GM10248 (cell line): ENCODE data around the gene KDM4E.
"Not testable (repeated sequence)": the region's sequence is repeated elsewhere in the genome, so short reads cannot be mapped to it uniquely, and the experiment has no call there.

Experiments used
- CTCF ChIA-PET: fragments of 300-600 bp; sonication (Branson Sonifier 250); formaldehyde crosslinking; extraction: SDS; loops from one replicate; lab custom pipeline; 2021; ENCODE audit warnings: antibody characterized with exemption; lab: Yijun Ruan, JAX
- POLR2A ChIA-PET: fragments of 350-650 bp; sonication (Branson Sonifier 250); formaldehyde crosslinking; extraction: SDS; loops from one replicate; lab custom pipeline; 2020; ENCODE audit warnings: antibody characterized with exemption; lab: Yijun Ruan, JAX
- DNase-seq: peaks from one replicate; pipeline ENCODE4 v3.0.0; 2012; ENCODE audit errors: extremely low spot score
- TF ChIP-seq, protein P1 (sequence below): IDR thresholded peaks from 2 replicates; pipeline ENCODE4 v1.5.1; 2012; ENCODE audit warnings: mild to moderate bottlenecking, low read depth; ENCODE audit errors: extremely low read depth, missing control alignments, control extremely low read depth

KDM4E gene

DNA sequence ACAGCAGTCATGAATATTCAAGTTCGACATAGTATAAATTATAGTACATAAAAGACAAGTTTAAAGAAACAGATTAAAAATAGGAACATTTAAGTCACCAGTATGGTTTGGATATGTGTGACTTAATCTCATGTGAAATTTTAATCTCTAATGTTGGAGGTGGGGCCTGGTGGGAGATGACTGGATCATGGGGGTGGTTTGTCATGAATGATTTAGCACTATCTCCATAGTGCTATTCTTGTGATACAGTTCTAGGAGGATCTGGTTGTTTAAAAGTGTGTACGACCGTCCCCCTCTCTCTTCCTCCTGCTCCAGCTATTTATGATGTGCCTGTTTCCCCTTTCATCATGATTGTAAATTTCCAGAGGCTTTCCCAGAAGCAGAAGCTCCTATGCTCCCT, 3.3 kb downstream of the KDM4E start:
- no peak for DNase-seq
- TF ChIP-seq, protein P1, sequence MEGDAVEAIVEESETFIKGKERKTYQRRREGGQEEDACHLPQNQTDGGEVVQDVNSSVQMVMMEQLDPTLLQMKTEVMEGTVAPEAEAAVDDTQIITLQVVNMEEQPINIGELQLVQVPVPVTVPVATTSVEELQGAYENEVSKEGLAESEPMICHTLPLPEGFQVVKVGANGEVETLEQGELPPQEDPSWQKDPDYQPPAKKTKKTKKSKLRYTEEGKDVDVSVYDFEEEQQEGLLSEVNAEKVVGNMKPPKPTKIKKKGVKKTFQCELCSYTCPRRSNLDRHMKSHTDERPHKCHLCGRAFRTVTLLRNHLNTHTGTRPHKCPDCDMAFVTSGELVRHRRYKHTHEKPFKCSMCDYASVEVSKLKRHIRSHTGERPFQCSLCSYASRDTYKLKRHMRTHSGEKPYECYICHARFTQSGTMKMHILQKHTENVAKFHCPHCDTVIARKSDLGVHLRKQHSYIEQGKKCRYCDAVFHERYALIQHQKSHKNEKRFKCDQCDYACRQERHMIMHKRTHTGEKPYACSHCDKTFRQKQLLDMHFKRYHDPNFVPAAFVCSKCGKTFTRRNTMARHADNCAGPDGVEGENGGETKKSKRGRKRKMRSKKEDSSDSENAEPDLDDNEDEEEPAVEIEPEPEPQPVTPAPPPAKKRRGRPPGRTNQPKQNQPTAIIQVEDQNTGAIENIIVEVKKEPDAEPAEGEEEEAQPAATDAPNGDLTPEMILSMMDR = no peak
- CTCF ChIA-PET = no interaction called here
- POLR2A ChIA-PET = no interaction called here

DNA sequence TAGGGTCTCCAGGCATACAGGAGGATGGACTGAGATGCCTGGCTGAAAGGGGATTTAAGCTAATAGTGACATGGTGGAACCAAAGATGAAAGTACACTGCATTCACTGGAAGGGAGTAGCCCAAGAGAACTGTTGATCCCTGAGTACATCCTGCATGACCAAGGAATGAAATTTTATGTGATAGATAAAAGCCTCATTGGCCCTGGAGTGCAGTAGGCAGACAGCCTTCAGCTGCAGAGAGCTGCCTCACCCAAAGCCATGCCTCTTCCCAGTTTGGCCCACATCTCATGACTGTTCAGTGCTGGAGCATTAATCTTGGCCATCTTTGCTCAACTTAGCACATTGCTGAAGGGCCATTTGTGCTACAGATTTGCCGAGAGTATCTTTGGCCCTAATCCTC, 8.0 kb downstream of the KDM4E start:
- CTCF ChIA-PET = interaction anchor here (1.3 kb wide), 2 partner anchors 14 to 56 kb away, joined by 3 to 4 read pairs; no protein-coding TSS in a partner anchor
- DNase-seq = no peak
- TF ChIP-seq, protein P1 = no peak
- POLR2A ChIA-PET = no interaction called here

DNA sequence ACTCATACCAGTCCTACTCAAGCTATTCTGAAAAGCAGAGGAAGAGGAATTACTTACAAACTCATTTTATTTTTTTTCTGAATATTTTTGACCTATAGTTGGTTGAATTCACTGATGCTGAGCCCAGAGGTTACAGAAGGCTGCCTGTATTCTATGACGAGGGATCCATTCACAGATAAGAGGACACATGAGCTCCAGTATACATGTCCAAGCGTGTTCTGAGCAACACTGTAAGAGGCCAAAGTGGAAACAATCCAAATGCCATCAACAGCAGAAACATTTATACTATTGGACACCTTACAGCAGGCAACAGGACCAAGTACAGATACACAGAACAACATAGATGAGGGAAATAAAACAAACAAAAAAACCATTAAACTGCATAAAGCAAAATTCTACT, 10.3 kb downstream of the KDM4E start:
- POLR2A ChIA-PET = no interaction called here
- no peak for DNase-seq
- CTCF ChIA-PET = interaction anchor here (1.1 kb wide), 1 partner anchor 730 kb away, joined by 3 read pairs; no protein-coding TSS in a partner anchor
- TF ChIP-seq, protein P1 = no peak

DNA sequence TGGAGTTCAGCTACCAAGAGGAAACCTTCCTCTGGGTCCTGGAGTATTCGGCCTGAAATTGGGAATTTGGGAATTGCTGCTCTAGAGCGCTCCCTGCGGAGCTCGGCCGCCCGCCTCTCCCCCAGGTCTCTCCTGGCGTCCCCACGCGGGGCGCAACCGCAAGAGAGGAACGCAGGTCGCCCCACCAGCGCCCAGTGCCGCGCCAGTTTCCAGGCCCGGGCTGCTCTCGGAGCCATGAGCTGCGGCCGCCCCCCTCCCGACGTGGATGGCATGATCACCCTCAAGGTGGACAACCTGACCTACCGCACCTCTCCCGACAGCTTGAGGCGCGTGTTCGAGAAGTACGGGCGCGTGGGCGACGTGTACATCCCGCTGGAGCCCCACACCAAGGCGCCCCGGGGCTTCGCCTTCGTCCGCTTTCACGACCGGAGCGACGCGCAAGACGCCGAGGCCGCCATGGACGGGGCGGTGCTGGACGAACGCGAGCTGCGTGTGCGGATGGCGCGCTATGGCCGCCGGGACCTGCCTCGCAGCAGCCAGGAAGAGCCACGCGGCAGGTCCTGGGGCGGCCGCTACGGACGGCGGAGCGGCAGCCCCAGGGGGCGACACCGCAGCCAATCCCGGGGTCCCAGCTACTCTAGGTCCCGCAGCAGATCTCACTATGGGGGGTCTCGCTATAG, 12.4 kb downstream of the KDM4E start:
- POLR2A ChIA-PET, DNase-seq: not testable (repeated sequence)
- CTCF ChIA-PET = interaction anchor here (1.1 kb wide), 1 partner anchor 17 kb away, joined by 3 read pairs; no protein-coding TSS in a partner anchor

DNA sequence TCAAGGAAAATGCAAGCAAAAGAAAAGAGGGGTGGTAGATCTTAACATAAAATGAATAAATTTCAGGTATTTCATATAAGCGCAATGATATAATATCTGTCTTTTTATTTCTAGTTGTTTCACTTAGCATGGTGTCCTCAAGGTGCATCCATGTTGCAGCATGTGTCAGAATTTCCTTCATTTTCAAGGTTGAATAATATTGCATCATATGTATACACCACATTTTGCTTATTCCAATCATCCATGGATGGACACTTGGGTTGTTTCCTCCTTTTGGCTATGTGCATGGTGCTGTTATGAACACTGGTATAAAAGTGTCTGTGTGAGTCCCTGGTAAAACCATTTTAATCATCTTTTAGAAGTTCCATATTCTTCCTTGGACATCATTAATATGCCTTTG, 17.2 kb downstream of the KDM4E start:
- no peak for DNase-seq
- TF ChIP-seq, protein P1 = no peak
- CTCF ChIA-PET = interaction anchor here (0.7 kb wide), 1 partner anchor 25 kb away, joined by 3 read pairs; no protein-coding TSS in a partner anchor
- POLR2A ChIA-PET = no interaction called here

DNA sequence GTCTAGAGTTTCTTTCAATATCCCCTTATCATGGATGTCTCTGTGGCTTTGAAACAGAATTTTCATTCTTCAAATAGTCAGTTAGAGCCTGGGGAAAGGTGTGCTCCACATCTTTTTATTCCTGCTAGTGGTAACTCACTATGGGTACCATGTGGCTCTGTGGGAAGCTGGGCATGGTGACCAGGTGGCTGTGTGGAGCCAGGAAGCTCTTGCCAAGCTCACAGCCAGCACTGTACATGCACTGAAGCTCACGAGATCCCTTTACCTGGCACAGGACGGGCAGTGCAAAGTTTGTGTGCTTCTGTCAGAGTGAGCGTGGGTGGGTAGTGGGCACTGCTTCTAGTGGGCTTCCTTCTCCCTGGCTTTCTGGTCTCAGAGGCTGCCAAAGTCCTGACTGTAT, 17.8 kb downstream of the KDM4E start:
- ChIA-PET CTCF (interaction anchor here (2.2 kb wide), 1 partner anchor 26 kb away, joined by 5 read pairs; no protein-coding TSS in a partner anchor), POLR2A (no interaction called here)
- TF ChIP-seq, protein P1 = no peak

DNA sequence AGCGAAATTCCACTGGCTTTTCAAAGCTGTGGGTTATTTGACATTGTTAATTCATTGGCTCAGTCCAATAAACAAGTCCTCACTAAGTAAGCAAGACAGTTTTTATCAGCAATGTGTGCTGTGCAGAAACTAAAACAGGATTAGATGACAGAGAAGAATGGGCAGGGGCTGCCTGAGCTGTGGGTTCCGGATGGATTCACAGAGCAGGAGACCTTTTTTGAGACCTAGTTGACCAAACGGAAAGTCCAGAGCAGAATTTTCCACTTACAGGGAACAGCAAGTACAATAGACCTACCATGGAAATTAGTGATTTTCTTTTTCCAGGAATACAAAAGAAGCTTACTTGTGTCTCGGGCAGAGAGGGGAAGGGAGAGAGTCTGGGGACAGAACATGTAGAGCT, 19.0 kb downstream of the KDM4E start:
- ChIA-PET POLR2A (no interaction called here), CTCF (interaction anchor here (0.8 to 2.2 kb wide), 3 partner anchors 9 to 24 kb away, joined by 3 to 5 read pairs (median 4); partner anchors contain the start of gene SRSF8)
- DNase-seq = no peak
- TF ChIP-seq, protein P1 = no peak

More for the DNA sequence above, 17.8 kb downstream of the KDM4E start:
- DNase-seq = no peak
